ENCODE results near the gene PARG. TPM values are rescaled to one million over a fixed set of nuclear protein-coding genes. Genes with fewer than 3 reads are reported as not detected.
"Not testable (repeated sequence)": the region's sequence is repeated elsewhere in the genome, so short reads cannot be mapped to it uniquely, and the experiment has no call there.

The PARG gene
- total RNA-seq, 1 donor from 2014 or later, result 23.6 TPM

- Histone ChIP-seq H3K36me3 (no peaks in the 10 kb centered on the region), H3K4me1 (no peaks in the 10 kb centered on the region), H3K9me3 (no peaks in the 10 kb centered on the region), H3K27ac (no peak overlapping the region), H3K4me3 (no peak overlapping the region), H3K27me3 (no peaks in the 10 kb centered on the region)
- intact Hi-C loops (cut with DNase I), result no loop called here
- no peak for DNase-seq (ENCODE audit: extremely low spot score in 2 of 2)
- TF ChIP-seq POLR2A (IDR thresholded peaks at IDR 0.05) (no peak), POLR2AphosphoS5 (IDR thresholded peaks at IDR 0.05; ENCODE audit: insufficient read depth in 1 of 2, low read depth in 1 of 2) (no peak), CTCF (IDR thresholded peaks at IDR 0.05) (no peak)
Observed at GRCh38 chr10:49775014-49775413, 166.8 kb downstream of the PARG start.

GRCh38 chr10:49772944-49773343, 168.9 kb downstream of the PARG start:
- intact Hi-C loops (cut with DNase I); H3K4me3 ChIP-seq; H3K9me3 ChIP-seq; DNase-seq (ENCODE audit: extremely low spot score in 2 of 2); H3K27me3 ChIP-seq; H3K27ac ChIP-seq; H3K4me1 ChIP-seq; H3K36me3 ChIP-seq: not testable (repeated sequence)

DNA sequence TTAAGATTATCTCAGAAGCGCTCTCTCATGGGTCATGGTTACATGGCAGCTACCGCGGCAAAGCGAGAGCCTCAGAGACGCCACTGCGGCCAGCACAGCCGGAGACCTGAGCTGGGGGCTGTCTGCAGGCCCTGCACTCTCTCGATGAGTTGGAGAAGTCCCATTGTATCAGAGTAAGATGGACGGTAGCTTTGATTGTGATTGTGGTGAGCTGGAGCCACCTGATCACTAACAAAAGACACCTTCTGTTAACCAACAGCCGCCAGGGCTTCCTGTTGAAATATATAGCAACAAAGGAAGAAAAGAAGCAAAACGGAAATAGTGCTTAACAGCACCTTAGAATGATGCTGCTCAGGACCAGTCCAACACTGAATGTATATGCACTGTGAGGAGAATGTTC, 170.8 kb downstream of the PARG start:
- H3K4me1 ChIP-seq; H3K4me3 ChIP-seq; DNase-seq (ENCODE audit: extremely low spot score in 2 of 2); H3K27ac ChIP-seq; H3K9me3 ChIP-seq; intact Hi-C loops (cut with DNase I); H3K36me3 ChIP-seq; H3K27me3 ChIP-seq: not testable (repeated sequence)

DNA sequence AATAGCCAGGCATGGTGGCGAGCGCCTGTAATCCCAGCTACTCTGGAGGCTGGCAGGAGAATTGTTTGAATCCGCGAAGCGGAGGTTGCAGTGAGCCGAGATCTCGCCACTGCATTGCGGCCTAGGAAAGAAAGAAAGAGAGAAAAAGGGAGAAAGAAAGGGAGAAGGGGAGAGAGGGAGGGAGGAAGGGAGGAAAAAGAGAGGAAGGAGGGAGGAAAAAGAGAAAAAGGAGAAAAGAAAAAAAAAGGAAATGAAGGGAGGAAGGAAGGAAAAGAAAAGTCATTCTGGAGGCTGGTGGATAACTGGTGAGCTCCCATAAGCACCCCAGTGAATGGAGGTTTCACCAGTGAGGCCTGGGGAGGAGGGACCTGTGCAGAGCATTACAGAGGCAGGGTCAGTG, 172.1 kb downstream of the PARG start:
- intact Hi-C loops (cut with DNase I), result no loop called here
- Histone ChIP-seq H3K27ac (no peak overlapping the region), H3K36me3 (no peaks in the 10 kb centered on the region), H3K9me3 (no peaks in the 10 kb centered on the region), H3K4me1 (no peaks in the 10 kb centered on the region), H3K27me3 (no peaks in the 10 kb centered on the region), H3K4me3 (no peak overlapping the region)
- no peak for DNase-seq (ENCODE audit: extremely low spot score in 2 of 2)
- no peak for TF ChIP-seq POLR2AphosphoS5 (IDR thresholded peaks at IDR 0.05; ENCODE audit: insufficient read depth in 1 of 2, low read depth in 1 of 2)

DNA sequence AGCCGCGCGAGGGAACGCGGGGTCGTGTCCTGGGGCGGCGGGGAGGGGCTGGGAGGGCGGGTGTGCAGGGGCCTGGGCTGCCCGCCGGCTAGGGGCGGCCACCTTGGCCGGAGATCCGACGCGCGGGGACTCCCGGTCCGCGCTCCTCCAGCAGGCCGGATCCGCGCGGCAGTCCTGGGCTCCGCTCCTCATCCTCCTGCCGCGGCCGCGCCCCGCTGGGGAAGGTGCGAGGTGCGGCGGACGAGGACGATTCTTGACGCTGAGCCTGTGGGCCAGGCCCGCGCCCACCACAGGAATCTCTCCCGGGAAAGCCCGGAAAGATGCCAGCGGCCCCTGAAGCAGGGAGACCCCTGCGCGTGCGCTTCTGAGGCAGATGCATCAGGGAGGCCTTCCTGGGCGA, 173.1 kb downstream of the PARG start:
- Histone ChIP-seq H3K27me3 (no peaks in the 10 kb centered on the region), H3K4me1 (no peaks in the 10 kb centered on the region), H3K4me3 (no peak overlapping the region), H3K9me3 (no peaks in the 10 kb centered on the region), H3K27ac (no peak overlapping the region), H3K36me3 (no peaks in the 10 kb centered on the region)
- intact Hi-C loops (cut with DNase I), result no loop called here
- TF ChIP-seq CTCF (IDR thresholded peaks at IDR 0.05) (no peak), POLR2AphosphoS5 (IDR thresholded peaks at IDR 0.05; ENCODE audit: insufficient read depth in 1 of 2, low read depth in 1 of 2) (no peak), POLR2A (IDR thresholded peaks at IDR 0.05) (no peak)
- DNase-seq (ENCODE audit: extremely low spot score in 2 of 2), result no peak

GRCh38 chr10:49768329-49768728, 173.5 kb downstream of the PARG start:
- Histone ChIP-seq H3K9me3 (no peaks in the 10 kb centered on the region), H3K27ac (no peak overlapping the region), H3K27me3 (no peaks in the 10 kb centered on the region), H3K4me1 (no peaks in the 10 kb centered on the region), H3K4me3 (no peak overlapping the region), H3K36me3 (no peaks in the 10 kb centered on the region)
- intact Hi-C loops (cut with DNase I), result no loop called here
- no peak for DNase-seq (ENCODE audit: extremely low spot score in 2 of 2)
- TF ChIP-seq POLR2A (IDR thresholded peaks at IDR 0.05) (no peak), CTCF (IDR thresholded peaks at IDR 0.05) (no peak), POLR2AphosphoS5 (IDR thresholded peaks at IDR 0.05; ENCODE audit: insufficient read depth in 1 of 2, low read depth in 1 of 2) (no peak)

Small RNAs within 50 kb of the gene (small RNA-seq; reads per million reads assigned to genes)
- gene RNA5SP317 (not detected), gene SNORA74C-2 (not detected)

Other genes starting within 250 kb of the PARG start
- 3.4 TPM for gene OGDHL, start 179.7 kb downstream of the PARG start, total RNA-seq
- 20.6 TPM for gene TIMM23B, start within 50 bp of the PARG start, total RNA-seq
- 12.0 TPM for gene AGAP6, start 46.4 kb upstream of the PARG start, total RNA-seq
- 28.7 TPM for gene WASHC2A, start 125.9 kb upstream of the PARG start, total RNA-seq